Activated T-helper 2 cell treated with anti-CD3 and anti-CD28 coated beads, Interferon-gamma antibody, Interleukin-2, Interleukin-4, amounts not matched to agents 10 μg/mL and 5 μg/mL and 100 μg/mL, durations not matched to agents 14 hours and 24 hours and 36 hours (primary cell): ENCODE results near the gene LRRC74B. TPM values are rescaled to one million over a fixed set of nuclear protein-coding genes. Genes with fewer than 3 reads are reported as not detected.
"Not testable (repeated sequence)": the region's sequence is repeated elsewhere in the genome, so short reads cannot be mapped to it uniquely, and the experiment has no call there.

Source experiments
- DNase-seq: peaks from one replicate; pipeline ENCODE4 v3.0.0; 2021; ENCODE audit warnings: low spot score
- H3K27ac Mint-ChIP-seq: one replicate; pipeline ENCODE4 v1.8.0; 2021; ENCODE audit warnings: mixed read lengths
- H3K27me3 Mint-ChIP-seq: one replicate; pipeline ENCODE4 v1.8.0; 2021; ENCODE audit warnings: low read depth, mixed read lengths
- H3K36me3 Mint-ChIP-seq: one replicate; pipeline ENCODE4 v1.8.0; 2021; ENCODE audit warnings: low read depth, mixed read lengths
- H3K4me1 Mint-ChIP-seq: one replicate; pipeline ENCODE4 v1.8.0; 2021; ENCODE audit warnings: low read depth, mixed read lengths
- H3K4me3 Mint-ChIP-seq: one replicate; pipeline ENCODE4 v1.8.0; 2021; ENCODE audit warnings: low read depth, mild to moderate bottlenecking, moderate library complexity, mixed read lengths
- H3K9me3 Mint-ChIP-seq: one replicate; pipeline ENCODE4 v1.8.0; 2021; ENCODE audit warnings: mixed read lengths
- intact Hi-C: fragments of 100-400 bp; cut with micrococcal nuclease; formaldehyde crosslinking; loops from one replicate; pipeline ENCODE4 v1.15.1; 2023
- total RNA-seq: library from RNA; stranded (reverse); gene quantifications from 2 replicates; pipeline ENCODE4 v1.2.3, GENCODE V29; 2022

The LRRC74B gene
- total RNA-seq, 1 donor from 2014 or later: not detected

DNA sequence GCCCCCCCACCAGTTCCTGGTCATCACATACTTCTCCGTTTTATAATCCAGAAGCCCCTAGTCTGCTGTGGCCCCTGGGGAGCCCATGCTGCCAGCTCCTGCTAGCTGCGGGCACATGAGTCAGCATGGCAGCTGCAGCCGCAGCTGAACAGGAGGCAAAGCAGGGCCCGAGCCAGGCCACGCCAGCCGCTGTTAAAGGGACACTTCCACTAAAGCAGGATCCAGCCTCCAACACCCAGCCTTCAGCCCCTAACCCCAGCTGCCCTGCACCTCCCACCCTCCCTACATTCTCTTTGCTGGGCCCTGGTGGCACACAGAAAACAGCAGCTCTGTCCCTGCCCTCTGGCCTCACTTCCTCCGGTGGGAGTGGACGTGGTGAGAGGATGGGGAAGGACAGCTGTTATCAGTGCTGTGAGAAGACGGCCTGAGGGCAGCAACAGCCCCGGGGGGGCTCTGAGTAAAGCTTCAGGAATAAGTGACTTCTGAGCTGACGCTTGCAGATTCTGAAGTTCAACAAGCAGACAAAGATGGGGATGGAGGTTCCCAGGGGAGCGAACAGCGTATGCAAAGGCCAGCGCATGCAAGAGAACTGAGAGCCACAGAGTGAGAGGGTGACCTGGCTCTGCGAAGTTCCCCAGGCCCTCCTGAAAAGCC is 688 bp upstream of the LRRC74B start:
- H3K9me3 Mint-ChIP-seq: no peaks in the 10 kb centered on the region
- peaks cover 24% of the 10 kb centered on the region for H3K27me3 Mint-ChIP-seq
- DNase-seq: no peak
- no peaks in the 10 kb centered on the region for H3K36me3 Mint-ChIP-seq
- intact Hi-C loops: no loop called here
- H3K27ac Mint-ChIP-seq: no peak overlapping the region
- H3K4me1 Mint-ChIP-seq: peaks cover 9% of the 10 kb centered on the region
- no peak overlapping the region for H3K4me3 Mint-ChIP-seq

DNA sequence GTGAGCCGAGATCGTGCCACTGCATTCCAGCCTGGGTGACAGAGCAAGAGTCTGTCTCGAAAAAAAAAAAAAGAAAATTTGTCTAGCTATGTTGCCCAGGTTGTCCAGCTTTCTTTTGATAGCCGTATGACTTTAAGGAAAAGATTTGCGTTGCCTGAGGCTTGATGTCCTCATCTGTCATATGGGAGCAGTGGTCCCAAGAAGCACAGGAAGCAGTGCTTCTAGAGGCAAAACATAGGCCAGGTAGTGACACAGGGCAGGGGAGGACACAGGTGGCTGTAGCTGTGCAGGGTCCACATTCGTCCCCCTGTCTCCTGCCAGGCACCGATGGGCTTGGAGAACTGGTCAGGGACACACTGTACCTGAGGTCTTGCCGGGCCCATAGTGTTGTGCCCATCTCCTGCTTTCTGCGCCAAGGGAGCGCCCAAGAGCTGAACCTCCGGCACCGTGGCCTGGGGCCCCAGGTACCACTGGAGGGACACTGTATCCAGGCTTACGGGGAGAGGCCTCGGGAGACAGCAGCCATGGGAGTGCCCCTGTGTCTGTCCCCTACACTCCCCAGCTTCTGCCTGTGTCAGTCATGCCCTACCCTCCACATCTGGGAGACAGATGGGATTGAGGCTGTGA is 1.4 kb downstream of the LRRC74B start:
- intact Hi-C loops: no loop called here
- Mint-ChIP-seq H3K27ac (no peak overlapping the region), H3K4me3 (no peak overlapping the region), H3K27me3 (peaks cover 22% of the 10 kb centered on the region), H3K36me3 (no peaks in the 10 kb centered on the region), H3K4me1 (peaks cover 9% of the 10 kb centered on the region), H3K9me3 (no peaks in the 10 kb centered on the region)
- no peak for DNase-seq

DNA sequence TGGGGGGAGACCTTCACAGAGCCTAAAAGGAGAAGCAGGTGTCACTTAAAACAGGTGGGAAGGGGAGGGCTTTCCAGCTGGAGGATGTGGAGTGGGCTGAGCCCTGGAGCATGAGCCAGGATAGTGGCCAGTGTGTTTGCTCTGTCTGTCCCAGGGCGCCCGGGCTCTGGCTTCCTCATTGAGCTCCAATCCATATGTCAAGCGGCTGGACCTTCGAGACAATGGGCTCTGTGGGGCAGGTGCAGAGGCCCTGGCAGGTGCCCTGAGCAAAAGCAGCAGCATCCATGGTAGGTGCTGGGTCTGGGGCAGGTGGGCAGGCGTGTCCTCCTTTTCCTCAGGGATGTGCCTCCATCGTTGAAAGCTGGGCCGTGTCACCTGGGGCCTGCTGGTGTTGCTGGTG is 2.0 kb downstream of the LRRC74B start:
- Mint-ChIP-seq H3K36me3 (no peaks in the 10 kb centered on the region), H3K27me3 (peaks cover 22% of the 10 kb centered on the region), H3K4me3 (no peak overlapping the region), H3K4me1 (peaks cover 9% of the 10 kb centered on the region), H3K9me3 (no peaks in the 10 kb centered on the region), H3K27ac (no peak overlapping the region)
- intact Hi-C loops: no loop called here
- no peak for DNase-seq

DNA sequence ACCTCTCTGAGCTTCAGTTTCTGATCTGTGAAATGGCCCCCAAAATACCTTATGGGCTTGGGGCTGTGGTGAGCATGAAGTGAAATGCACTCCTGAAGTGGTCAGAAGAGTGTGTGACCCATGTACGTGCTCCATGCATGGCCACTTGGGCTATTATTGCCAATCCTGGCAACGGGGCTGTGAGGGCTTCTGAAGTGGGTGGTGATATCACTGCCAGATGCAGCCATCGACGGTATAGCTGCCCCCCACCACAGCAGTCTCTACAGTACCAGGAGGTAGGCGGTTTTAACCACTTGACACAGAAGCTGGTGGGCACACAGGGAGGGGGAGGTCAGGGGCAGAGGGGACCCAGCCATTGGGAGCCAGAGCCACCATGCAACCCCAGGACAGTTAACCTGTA is 2.7 kb downstream of the LRRC74B start:
- H3K36me3 Mint-ChIP-seq, intact Hi-C loops, DNase-seq, H3K9me3 Mint-ChIP-seq, H3K27ac Mint-ChIP-seq, H3K4me1 Mint-ChIP-seq, H3K4me3 Mint-ChIP-seq: not testable (repeated sequence)
- H3K27me3 Mint-ChIP-seq: peaks cover 17% of the 10 kb centered on the region

DNA sequence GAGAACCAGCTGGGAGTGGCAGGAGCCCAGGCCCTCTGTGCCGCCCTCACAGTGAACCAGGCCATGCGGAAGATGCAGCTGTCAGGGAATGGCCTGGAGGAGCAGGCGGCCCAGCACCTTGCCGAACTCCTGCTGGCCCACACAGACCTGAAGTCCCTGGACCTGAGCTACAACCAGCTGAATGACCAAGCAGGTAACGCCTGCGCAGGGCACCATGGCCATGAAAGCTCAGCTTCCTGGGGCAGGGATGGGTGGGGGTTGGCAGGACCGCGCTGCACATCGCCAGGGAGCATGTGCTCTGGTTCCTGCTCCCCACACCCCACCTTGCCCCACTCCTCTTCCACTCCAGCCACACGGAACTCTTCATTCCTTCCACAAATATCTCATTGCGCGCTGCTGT is 3.2 kb downstream of the LRRC74B start:
- H3K9me3 Mint-ChIP-seq, H3K36me3 Mint-ChIP-seq, H3K4me3 Mint-ChIP-seq, H3K27ac Mint-ChIP-seq, H3K4me1 Mint-ChIP-seq, intact Hi-C loops, DNase-seq: not testable (repeated sequence)
- H3K27me3 Mint-ChIP-seq: peaks cover 16% of the 10 kb centered on the region

DNA sequence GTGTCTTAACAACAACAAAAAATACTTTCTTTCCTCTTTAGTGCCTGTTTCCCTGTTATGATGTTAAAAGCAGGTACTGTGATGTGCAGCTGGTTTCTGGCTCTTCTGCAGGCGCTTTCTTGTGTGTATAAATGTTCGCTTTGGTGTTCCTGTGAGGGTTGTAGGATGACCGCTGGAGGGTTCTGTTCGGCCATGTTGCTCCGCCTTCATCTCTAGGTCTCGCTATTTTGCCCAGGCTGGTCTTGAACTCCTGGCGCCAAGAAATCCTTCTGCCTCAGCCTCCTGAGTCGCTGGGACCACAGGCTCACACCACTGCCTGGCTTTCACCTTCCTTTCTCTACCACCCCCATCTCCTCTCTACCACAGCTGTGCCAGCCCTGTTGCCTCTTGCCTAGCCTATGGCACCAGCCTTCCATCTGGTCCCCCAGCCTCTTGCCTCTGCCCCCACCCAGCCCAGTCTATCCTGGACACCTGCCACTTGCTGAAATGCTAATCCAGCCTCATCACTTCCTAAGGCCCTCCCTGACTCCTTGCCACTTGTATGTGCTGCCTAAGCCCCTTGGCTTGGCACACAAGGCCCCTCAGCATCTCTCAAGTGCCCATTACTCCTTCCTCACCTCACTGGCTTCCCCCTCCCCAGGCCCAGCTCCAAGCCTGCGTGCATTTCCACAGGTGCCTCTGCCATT is 5.5 kb downstream of the LRRC74B start:
- H3K9me3 Mint-ChIP-seq: no peaks in the 10 kb centered on the region
- intact Hi-C loops: no loop called here
- H3K4me3 Mint-ChIP-seq: no peak overlapping the region
- no peak for DNase-seq
- no peaks in the 10 kb centered on the region for H3K27me3 Mint-ChIP-seq
- H3K36me3 Mint-ChIP-seq: no peaks in the 10 kb centered on the region
- peaks cover 6% of the 10 kb centered on the region for H3K4me1 Mint-ChIP-seq
- H3K27ac Mint-ChIP-seq: no peak overlapping the region

DNA sequence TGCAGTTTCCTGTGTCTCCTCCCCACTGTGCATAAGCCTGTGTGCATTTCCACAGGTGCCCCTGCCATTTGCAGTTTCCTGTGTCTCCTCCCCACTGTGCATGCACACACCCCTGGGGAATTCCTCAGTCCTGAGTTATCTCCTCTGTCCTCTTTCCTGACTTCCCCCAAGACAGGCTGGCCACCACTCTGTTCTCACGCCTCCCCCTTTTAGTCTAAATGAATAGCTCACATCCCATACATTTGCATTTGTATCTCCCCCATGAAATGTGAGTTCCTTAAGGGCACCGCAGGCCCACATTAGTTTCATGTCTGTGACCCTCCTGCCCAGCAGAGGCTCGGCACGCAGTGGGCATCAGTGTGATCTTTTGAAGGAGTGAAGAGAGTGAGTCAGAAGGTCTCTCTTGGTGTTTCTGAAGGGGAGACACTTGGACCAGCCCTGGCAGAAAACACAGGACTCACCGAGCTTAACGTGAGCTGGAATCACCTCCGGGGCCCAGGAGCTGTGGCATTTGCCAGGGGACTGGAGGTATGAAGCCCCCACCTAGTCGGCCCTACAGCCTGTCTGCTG is 6.2 kb downstream of the LRRC74B start:
- H3K9me3 Mint-ChIP-seq: no peaks in the 10 kb centered on the region
- no peak for DNase-seq
- no peak overlapping the region for H3K4me3 Mint-ChIP-seq
- H3K36me3 Mint-ChIP-seq: no peaks in the 10 kb centered on the region
- peaks cover 5% of the 10 kb centered on the region for H3K27me3 Mint-ChIP-seq
- intact Hi-C loops: no loop called here
- H3K4me1 Mint-ChIP-seq: peaks cover 10% of the 10 kb centered on the region
- no peak overlapping the region for H3K27ac Mint-ChIP-seq

DNA sequence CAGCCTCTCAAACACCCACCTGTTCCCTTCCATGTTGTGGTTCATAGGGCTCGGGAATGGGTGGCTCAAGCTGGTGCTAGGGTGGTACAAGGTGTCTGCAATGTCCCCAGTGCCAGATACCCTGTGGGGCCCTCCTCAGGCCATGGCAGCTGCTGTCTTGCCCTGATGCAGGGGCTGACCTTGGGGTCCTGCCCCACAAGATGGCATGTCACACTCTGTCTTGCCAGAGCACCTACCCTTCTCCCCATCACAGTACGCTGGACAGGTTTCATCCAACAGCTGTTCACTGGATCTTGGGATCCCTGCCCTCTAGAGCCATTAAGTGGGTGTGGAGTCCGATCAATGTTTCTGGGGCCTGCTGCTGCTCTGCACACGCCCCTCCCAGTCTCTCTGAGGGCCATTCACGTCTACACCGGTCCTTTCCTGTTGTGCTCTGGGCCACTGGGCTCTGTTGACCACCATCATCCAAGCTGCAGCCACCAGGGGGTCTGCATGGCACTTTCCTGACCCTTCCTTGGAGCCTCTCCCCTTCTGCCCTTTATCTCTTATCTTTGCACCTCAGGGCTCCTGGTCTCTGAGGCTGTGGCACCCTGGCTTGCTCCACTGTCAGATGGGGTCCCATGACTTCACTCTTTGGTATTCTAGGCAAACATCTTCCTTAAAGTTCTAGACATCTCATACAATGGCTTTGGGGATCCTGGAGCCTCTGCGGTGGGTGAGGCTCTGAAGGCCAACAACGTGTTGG is 7.1 kb downstream of the LRRC74B start:
- H3K27me3 Mint-ChIP-seq: peaks cover 8% of the 10 kb centered on the region
- no peaks in the 10 kb centered on the region for H3K36me3 Mint-ChIP-seq
- H3K4me3 Mint-ChIP-seq: no peak overlapping the region
- DNase-seq: no peak
- intact Hi-C loops: no loop called here
- peaks cover 10% of the 10 kb centered on the region for H3K4me1 Mint-ChIP-seq
- H3K9me3 Mint-ChIP-seq: no peaks in the 10 kb centered on the region
- no peak overlapping the region for H3K27ac Mint-ChIP-seq

DNA sequence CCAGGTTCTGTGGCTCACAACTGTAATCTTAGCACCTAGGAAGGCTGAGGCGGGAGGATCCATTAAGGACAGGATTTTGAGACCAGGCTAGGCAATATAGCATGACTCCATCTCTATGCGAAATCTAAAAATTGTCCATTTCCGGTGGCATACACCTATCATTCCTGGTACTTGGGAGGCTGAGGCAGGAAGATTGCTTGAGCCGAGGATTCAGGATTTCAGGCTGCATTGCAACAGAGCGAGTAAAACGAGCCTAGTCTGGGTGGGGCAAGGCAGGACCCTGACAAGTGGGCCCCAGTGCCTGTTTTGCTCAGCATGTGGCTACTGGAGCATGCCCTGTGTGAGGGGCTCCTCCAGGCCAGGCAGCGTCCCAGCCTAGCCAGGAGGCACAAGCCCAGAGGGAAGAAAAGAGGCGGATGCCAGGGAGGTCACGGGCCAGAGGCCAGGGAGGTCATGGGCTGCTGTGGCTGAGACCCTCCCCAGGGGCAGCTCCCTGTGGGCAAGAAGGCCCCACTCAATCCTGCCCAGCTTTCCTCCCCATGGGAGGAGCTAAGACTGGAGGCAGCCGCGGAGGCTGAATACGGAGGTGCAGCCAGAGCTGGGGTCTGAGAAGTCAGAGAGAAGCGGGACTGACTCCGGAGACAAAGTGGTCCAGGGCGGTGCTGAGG is 8.4 kb downstream of the LRRC74B start:
- Mint-ChIP-seq H3K27me3 (peaks cover 8% of the 10 kb centered on the region), H3K4me3 (no peak overlapping the region), H3K9me3 (no peaks in the 10 kb centered on the region), H3K36me3 (no peaks in the 10 kb centered on the region), H3K4me1 (peaks cover 10% of the 10 kb centered on the region), H3K27ac (no peak overlapping the region)
- intact Hi-C loops: no loop called here
- DNase-seq: no peak

DNA sequence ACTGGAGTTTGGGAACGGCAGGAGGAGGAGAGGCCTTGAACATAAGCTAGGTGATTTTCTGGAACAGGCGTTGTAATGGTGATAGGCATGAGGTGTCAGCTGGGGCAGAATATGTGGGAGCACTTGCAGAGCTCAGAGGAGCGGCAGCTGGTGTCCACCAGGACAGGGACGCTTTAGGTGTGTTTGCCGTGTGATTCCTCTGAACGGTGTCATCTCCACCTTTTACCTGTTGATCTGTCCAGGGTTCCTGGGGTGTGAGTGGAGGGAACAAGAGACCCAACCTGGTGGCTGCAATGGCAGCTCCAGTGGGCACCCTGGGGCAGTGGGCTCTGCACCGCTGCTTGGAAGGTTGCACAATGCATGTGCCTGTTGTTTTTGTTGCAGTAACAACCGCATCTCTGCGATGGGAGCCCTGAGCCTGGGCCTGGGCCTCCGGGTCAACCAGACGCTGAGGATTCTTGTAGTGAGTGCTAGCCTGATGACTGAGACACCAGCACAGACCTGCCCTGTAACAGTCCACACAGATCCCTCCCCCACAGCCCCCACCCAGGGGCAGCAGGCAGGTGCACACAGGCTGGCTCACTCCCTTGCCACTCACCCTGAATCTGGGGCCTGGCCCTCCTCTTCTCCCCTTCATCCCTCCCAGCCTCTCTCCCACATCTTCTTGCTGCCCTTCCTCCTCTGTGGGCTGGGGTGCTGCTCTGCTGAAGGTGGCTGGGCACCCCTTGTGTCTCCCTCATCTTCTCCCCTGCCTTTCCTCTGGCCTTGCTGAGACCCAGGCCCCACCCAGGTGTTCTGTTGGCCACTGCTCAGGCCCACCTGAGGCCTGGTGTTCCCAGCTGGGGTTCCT is 9.2 kb downstream of the LRRC74B start:
- Mint-ChIP-seq H3K4me1 (peaks cover 10% of the 10 kb centered on the region), H3K36me3 (no peaks in the 10 kb centered on the region), H3K27me3 (peaks cover 8% of the 10 kb centered on the region), H3K27ac (no peak overlapping the region), H3K4me3 (no peak overlapping the region), H3K9me3 (no peaks in the 10 kb centered on the region)
- intact Hi-C loops: no loop called here
- no peak for DNase-seq

DNA sequence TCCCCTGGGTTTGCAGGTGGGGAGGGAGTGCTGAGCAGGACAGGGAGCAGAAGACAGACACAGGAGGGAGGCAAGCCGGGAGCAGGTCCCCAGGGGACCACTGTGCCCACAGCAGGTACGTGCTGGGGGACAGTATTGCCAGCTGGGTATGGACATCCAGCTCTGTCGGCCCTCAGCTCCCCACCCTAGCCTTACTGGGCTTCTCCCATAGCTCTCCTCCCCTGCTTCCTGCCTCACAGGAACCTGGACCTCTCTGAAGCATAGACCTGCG is 9.8 kb downstream of the LRRC74B start:
- Mint-ChIP-seq H3K4me3 (no peak overlapping the region), H3K27ac (no peak overlapping the region)
- DNase-seq: no peak

DNA sequence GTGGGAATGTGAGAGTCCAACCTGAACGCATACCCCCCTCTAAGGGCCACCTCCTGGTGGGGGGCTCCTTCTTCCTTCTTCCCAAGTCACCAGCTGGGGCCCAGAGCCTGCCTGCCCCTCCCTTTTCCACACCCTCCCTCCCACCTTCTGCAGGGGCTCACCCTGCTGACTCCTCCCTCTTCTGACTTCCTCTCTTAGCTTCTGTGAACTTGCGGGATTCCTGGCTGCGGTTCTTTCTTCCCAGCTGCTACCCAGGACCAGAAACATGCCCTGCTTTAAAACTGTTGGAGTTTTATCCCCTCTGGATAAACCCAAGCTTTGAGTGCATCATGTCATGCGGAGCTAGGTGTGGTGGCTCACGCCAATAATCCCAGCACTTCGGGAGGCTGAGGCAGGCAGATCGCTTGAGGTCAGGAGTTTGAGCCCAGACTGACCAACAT is 10.2 kb downstream of the LRRC74B start:
- Mint-ChIP-seq H3K36me3 (no peaks in the 10 kb centered on the region), H3K9me3 (no peaks in the 10 kb centered on the region), H3K27ac (no peak overlapping the region), H3K4me3 (no peak overlapping the region), H3K27me3 (peaks cover 8% of the 10 kb centered on the region), H3K4me1 (peaks cover 10% of the 10 kb centered on the region)
- DNase-seq: no peak
- intact Hi-C loops: no loop called here

More for the DNA sequence above, 9.8 kb downstream of the LRRC74B start:
- no peaks in the 10 kb centered on the region for H3K9me3 Mint-ChIP-seq
- no peaks in the 10 kb centered on the region for H3K36me3 Mint-ChIP-seq
- intact Hi-C loops: no loop called here
- peaks cover 8% of the 10 kb centered on the region for H3K27me3 Mint-ChIP-seq
- peaks cover 10% of the 10 kb centered on the region for H3K4me1 Mint-ChIP-seq
